HG02588 (cell line): Measurements from ENCODE around the gene SLC10A3.

ENCODE experiments used
- ATAC-seq: cut with Tn5 transposase; IDR thresholded peaks from one replicate; pipeline ENCODE4 v1.9.1; 2021; ENCODE audit warnings: mild to moderate bottlenecking, moderate library complexity; ENCODE audit not compliant: unreplicated experiment

SLC10A3 gene

GRCh38 chrX:154490414-154491083 lies at the start of gene SLC10A3:
Gene SLC10A3, minus strand, starts transcription at chrX:154490629. Its CDS starts 1,689 bp downstream, at chrX:154488940.
- ATAC-seq, result peak; percentile 73

- ATAC-seq, result no peak
These were observed 48.6 kb upstream of the SLC10A3 start for GRCh38 chrX:154539077-154539476.

GRCh38 chrX:154535892-154536291 lies 45.5 kb upstream of the SLC10A3 start:
- ATAC-seq, result no peak

- ATAC-seq, result peak; percentile 76
These were observed 44.3 kb upstream of the SLC10A3 start for GRCh38 chrX:154534526-154535322.

- no peak for ATAC-seq
These were observed 42.3 kb upstream of the SLC10A3 start for GRCh38 chrX:154532690-154533089.

GRCh38 chrX:154531626-154532025 lies 41.2 kb upstream of the SLC10A3 start:
- ATAC-seq, result no peak

- no peak for ATAC-seq
These were observed 39.9 kb upstream of the SLC10A3 start for GRCh38 chrX:154530286-154530685.

- ATAC-seq, result no peak
These were observed 38.8 kb upstream of the SLC10A3 start for GRCh38 chrX:154529206-154529612.

- no peak for ATAC-seq
These were observed 36.7 kb upstream of the SLC10A3 start for GRCh38 chrX:154526901-154527675.

- ATAC-seq, result no peak
These were observed 35.4 kb upstream of the SLC10A3 start for GRCh38 chrX:154525606-154526490.

GRCh38 chrX:154519389-154519788 lies 29.0 kb upstream of the SLC10A3 start:
- ATAC-seq, result no peak

GRCh38 chrX:154517101-154517781 lies 26.8 kb upstream of the SLC10A3 start:
- ATAC-seq, result no peak

- no peak for ATAC-seq
These were observed 26.2 kb upstream of the SLC10A3 start for GRCh38 chrX:154516656-154517100.

- peak; percentile 83 for ATAC-seq
These were observed 25.7 kb upstream of the SLC10A3 start, which contains the start of gene FAM3A for GRCh38 chrX:154515966-154516655. Gene FAM3A, minus strand, starts transcription at chrX:154516232. Its CDS starts 460 bp downstream, at chrX:154515772.

GRCh38 chrX:154515090-154515965 lies 24.9 kb upstream of the SLC10A3 start:
- no peak for ATAC-seq

GRCh38 chrX:154513716-154514115 lies 23.3 kb upstream of the SLC10A3 start:
- no peak for ATAC-seq

- no peak for ATAC-seq
These were observed 22.6 kb upstream of the SLC10A3 start for GRCh38 chrX:154512879-154513553.

- ATAC-seq, result no peak
These were observed 21.3 kb upstream of the SLC10A3 start for GRCh38 chrX:154511761-154512160.
